ENCODE measurements around the gene GRK3. TPM values are rescaled to one million over a fixed set of nuclear protein-coding genes. Genes with fewer than 3 reads are reported as not detected.

The GRK3 gene
- total and polyA plus RNA-seq, 7 experiments from 2014 or later = 0.69 to 44.8 (median 6.5) TPM

- POLR2A ChIA-PET = no interaction called here
- no peak overlapping the region for H3K4me3 Mint-ChIP-seq
- H3K4me1 Mint-ChIP-seq = peaks cover 0 to 24% (median 0%) of the 10 kb centered on the region in 7 donors
- H3K9me3 Mint-ChIP-seq = no peaks in the 10 kb centered on the region
- DNase-seq (no peak), ATAC-seq (no peak)
- no peaks in the 10 kb centered on the region for H3K27me3 ChIP-seq (ENCODE audit: control insufficient read depth in 2 of 2, insufficient read depth in 2 of 2, low read length in 2 of 2)
- no peaks in the 10 kb centered on the region for H3K36me3 ChIP-seq (ENCODE audit: control insufficient read depth in 2 of 3, insufficient read depth in 3 of 3, low read length in 3 of 3)
- no peak overlapping the region for H3K27ac ChIP-seq (ENCODE audit: low read depth, low read length)
- CTCF ChIA-PET = no interaction called here
- H3K27ac Mint-ChIP-seq = no peak overlapping the region
- no peak overlapping the region for H3K4me3 ChIP-seq (ENCODE audit: low read length)
- H3K36me3 Mint-ChIP-seq = peaks cover 0 to 30% (median 0%) of the 10 kb centered on the region in 5 donors
- peaks cover 0 to 3% (median 0%) of the 10 kb centered on the region in 5 donors for H3K27me3 Mint-ChIP-seq
- intact Hi-C loops (cut with micrococcal nuclease) = no loop called here
- no peaks in the 10 kb centered on the region for H3K9me3 ChIP-seq (ENCODE audit: control insufficient read depth in 2 of 3, low read length in 3 of 3)
- H3K4me1 ChIP-seq (ENCODE audit: control insufficient read depth in 2 of 2, insufficient read depth in 2 of 2, low read length in 2 of 2) = no peaks in the 10 kb centered on the region
Observed at GRCh38 chr22:25722626-25723025, 158.2 kb downstream of the GRK3 start.

DNA sequence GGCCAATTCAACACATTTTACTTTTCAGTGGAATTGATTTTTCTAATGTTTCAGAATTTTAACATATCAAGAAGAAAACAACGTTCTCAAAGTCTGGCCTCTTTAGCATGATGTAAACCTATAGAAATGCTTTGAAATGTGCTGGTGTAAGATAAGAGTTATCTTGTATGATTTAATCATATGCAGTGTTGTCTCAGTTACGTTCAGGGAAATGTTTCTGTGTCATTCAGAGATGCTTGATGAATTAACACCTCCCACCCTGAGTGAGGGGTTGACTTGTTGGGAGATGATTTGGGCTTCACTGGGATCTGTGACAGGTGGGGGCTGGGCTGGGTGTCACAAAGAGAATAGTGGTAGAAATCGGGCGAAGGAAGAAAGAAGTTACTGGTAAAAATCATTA lies 161.8 kb downstream of the GRK3 start:
- H3K27ac ChIP-seq (ENCODE audit: low read depth, low read length) = no peak overlapping the region
- ChIA-PET POLR2A (no interaction called here), CTCF (interaction anchor here (0.8 kb wide), 1 partner anchor 28 kb away, joined by 3 read pairs; no protein-coding TSS in a partner anchor)
- Mint-ChIP-seq H3K4me1 (peaks cover 0 to 32% (median 0%) of the 10 kb centered on the region in 7 donors), H3K27ac (peak overlapping the region in 1 of 9 donors; percentile 78), H3K4me3 (peak overlapping the region in 1 of 10 donors; percentile 33), H3K27me3 (peaks cover 0 to 3% (median 0%) of the 10 kb centered on the region in 5 donors), H3K36me3 (peaks cover 0 to 31% (median 0%) of the 10 kb centered on the region in 5 donors), H3K9me3 (no peaks in the 10 kb centered on the region)
- H3K4me3 ChIP-seq (ENCODE audit: low read length) = no peak overlapping the region
- DNase-seq (no peak), ATAC-seq (no peak)
- no peaks in the 10 kb centered on the region for H3K4me1 ChIP-seq (ENCODE audit: control insufficient read depth in 2 of 2, insufficient read depth in 2 of 2, low read length in 2 of 2)
- no peaks in the 10 kb centered on the region for H3K9me3 ChIP-seq (ENCODE audit: control insufficient read depth in 2 of 3, low read length in 3 of 3)
- H3K27me3 ChIP-seq (ENCODE audit: control insufficient read depth in 2 of 2, insufficient read depth in 2 of 2, low read length in 2 of 2) = no peaks in the 10 kb centered on the region
- no peaks in the 10 kb centered on the region for H3K36me3 ChIP-seq (ENCODE audit: control insufficient read depth in 2 of 3, insufficient read depth in 3 of 3, low read length in 3 of 3)
- intact Hi-C loops (cut with micrococcal nuclease) = no loop called here

DNA sequence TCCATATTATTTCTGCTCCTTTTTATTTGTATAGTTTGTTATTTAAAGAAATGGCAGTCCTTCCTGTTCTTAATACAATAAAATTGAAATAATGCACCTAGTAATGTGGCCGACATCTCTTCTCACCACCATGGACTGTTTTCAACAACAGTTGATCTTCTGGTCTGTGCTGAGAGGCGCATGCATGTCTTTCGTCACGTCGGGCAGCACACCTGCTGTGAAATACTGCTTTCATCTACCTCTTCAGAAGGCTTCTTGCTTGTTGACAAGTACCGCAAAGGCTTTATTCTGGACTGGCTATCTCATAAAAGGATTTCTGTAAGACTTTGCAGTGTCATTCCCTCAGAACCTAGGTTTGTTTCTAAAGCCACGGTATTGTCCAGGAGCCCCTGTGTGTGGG lies 163.6 kb downstream of the GRK3 start:
- intact Hi-C loops (cut with micrococcal nuclease) = no loop called here

GRCh38 chr22:25729016-25729995 lies 164.8 kb downstream of the GRK3 start:
- H3K4me3 ChIP-seq (ENCODE audit: low read length) = no peak overlapping the region
- intact Hi-C loops (cut with micrococcal nuclease) = no loop called here
- no peaks in the 10 kb centered on the region for H3K9me3 ChIP-seq (ENCODE audit: control insufficient read depth in 2 of 3, low read length in 3 of 3)
- DNase-seq (peak in 1 of 9 donors; percentile 17), ATAC-seq (no peak)
- Mint-ChIP-seq H3K27me3 (peaks cover 0 to 3% (median 0%) of the 10 kb centered on the region in 5 donors), H3K36me3 (peaks cover 0 to 33% (median 0%) of the 10 kb centered on the region in 5 donors), H3K9me3 (peaks cover 0 to 7% (median 0%) of the 10 kb centered on the region in 11 donors), H3K27ac (peak overlapping the region in 1 of 9 donors; percentile 34), H3K4me3 (no peak overlapping the region), H3K4me1 (peaks cover 0 to 45% (median 0%) of the 10 kb centered on the region in 7 donors)
- CTCF ChIA-PET = no interaction called here
- H3K4me1 ChIP-seq (ENCODE audit: control insufficient read depth in 2 of 2, insufficient read depth in 2 of 2, low read length in 2 of 2) = no peaks in the 10 kb centered on the region
- POLR2A ChIA-PET = no interaction called here
- H3K36me3 ChIP-seq (ENCODE audit: control insufficient read depth in 2 of 3, insufficient read depth in 3 of 3, low read length in 3 of 3) = no peaks in the 10 kb centered on the region
- H3K27ac ChIP-seq (ENCODE audit: low read depth, low read length) = no peak overlapping the region
- no peaks in the 10 kb centered on the region for H3K27me3 ChIP-seq (ENCODE audit: control insufficient read depth in 2 of 2, insufficient read depth in 2 of 2, low read length in 2 of 2)

More for the DNA sequence above, 163.6 kb downstream of the GRK3 start:
- ChIA-PET CTCF (no interaction called here), POLR2A (no interaction called here)
- H3K9me3 ChIP-seq (ENCODE audit: control insufficient read depth in 2 of 3, low read length in 3 of 3) = no peaks in the 10 kb centered on the region
- Mint-ChIP-seq H3K27ac (no peak overlapping the region), H3K9me3 (peaks cover 0 to 3% (median 0%) of the 10 kb centered on the region in 11 donors), H3K36me3 (peaks cover 0 to 33% (median 0%) of the 10 kb centered on the region in 5 donors), H3K4me1 (peaks cover 0 to 39% (median 0%) of the 10 kb centered on the region in 7 donors), H3K4me3 (no peak overlapping the region), H3K27me3 (peaks cover 0 to 3% (median 0%) of the 10 kb centered on the region in 5 donors)
- no peak for DNase-seq
- no peaks in the 10 kb centered on the region for H3K4me1 ChIP-seq (ENCODE audit: control insufficient read depth in 2 of 2, insufficient read depth in 2 of 2, low read length in 2 of 2)
- no peak for ATAC-seq
- no peak overlapping the region for H3K4me3 ChIP-seq (ENCODE audit: low read length)
- H3K36me3 ChIP-seq (ENCODE audit: control insufficient read depth in 2 of 3, insufficient read depth in 3 of 3, low read length in 3 of 3) = no peaks in the 10 kb centered on the region
- no peaks in the 10 kb centered on the region for H3K27me3 ChIP-seq (ENCODE audit: control insufficient read depth in 2 of 2, insufficient read depth in 2 of 2, low read length in 2 of 2)
- no peak overlapping the region for H3K27ac ChIP-seq (ENCODE audit: low read depth, low read length)

DNA sequence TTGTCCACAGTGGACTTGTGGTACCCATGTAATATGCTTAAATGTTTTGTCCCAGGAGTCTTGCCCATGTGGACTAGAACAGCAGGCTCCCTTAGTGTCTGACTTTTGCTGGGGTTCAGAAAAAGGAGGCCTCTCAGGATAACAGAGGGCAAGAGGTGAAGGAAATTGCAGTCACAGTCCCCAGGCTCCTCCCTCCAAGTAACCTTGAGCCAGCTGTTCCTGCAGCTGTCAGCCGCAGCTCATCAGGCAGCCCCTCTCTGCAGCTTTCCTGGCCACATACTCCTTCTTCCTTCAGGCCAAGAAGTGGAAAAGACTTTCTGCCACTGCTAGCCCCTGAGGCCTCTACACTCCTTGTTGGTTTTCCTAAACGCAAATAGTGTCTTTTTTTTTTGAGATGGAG lies 171.2 kb downstream of the GRK3 start:
- no peak for ATAC-seq
- H3K27me3 ChIP-seq (ENCODE audit: control insufficient read depth in 2 of 2, insufficient read depth in 2 of 2, low read length in 2 of 2) = no peaks in the 10 kb centered on the region
- H3K4me3 ChIP-seq (ENCODE audit: low read length) = no peak overlapping the region
- DNase-seq = no peak
- H3K27me3 Mint-ChIP-seq = no peaks in the 10 kb centered on the region
- POLR2A ChIA-PET = interaction anchor here (0.6 kb wide), 1 partner anchor 648 kb away, joined by 3 read pairs; no protein-coding TSS in a partner anchor
- no peaks in the 10 kb centered on the region for H3K9me3 ChIP-seq (ENCODE audit: control insufficient read depth in 2 of 3, low read length in 3 of 3)
- H3K9me3 Mint-ChIP-seq = peaks cover 0 to 17% (median 0%) of the 10 kb centered on the region in 11 donors
- H3K27ac ChIP-seq (ENCODE audit: low read depth, low read length) = no peak overlapping the region
- intact Hi-C loops (cut with micrococcal nuclease) = loop anchor here in 1 of 2 donors (1.0 to 2.0 kb wide), 4 partner anchors 15 to 38 kb away; no protein-coding TSS in a partner anchor
- CTCF ChIA-PET = interaction anchor here (0.6 to 0.7 kb wide), 2 partner anchors 12 to 464 kb away, joined by 4 to 5 read pairs; no protein-coding TSS in a partner anchor
- peaks cover 0 to 54% (median 0%) of the 10 kb centered on the region in 5 donors for H3K36me3 Mint-ChIP-seq
- H3K4me1 Mint-ChIP-seq = peaks cover 7 to 66% (median 21%) of the 10 kb centered on the region in 7 donors
- H3K27ac Mint-ChIP-seq = peak overlapping the region in 4 of 9 donors; percentile 53 to 98 (median 87)
- H3K4me1 ChIP-seq (ENCODE audit: control insufficient read depth in 2 of 2, insufficient read depth in 2 of 2, low read length in 2 of 2) = peaks cover 0 to 13% of the 10 kb centered on the region in 2 donors
- no peaks in the 10 kb centered on the region for H3K36me3 ChIP-seq (ENCODE audit: control insufficient read depth in 2 of 3, insufficient read depth in 3 of 3, low read length in 3 of 3)
- peak overlapping the region in 1 of 10 donors; percentile 76 for H3K4me3 Mint-ChIP-seq

DNA sequence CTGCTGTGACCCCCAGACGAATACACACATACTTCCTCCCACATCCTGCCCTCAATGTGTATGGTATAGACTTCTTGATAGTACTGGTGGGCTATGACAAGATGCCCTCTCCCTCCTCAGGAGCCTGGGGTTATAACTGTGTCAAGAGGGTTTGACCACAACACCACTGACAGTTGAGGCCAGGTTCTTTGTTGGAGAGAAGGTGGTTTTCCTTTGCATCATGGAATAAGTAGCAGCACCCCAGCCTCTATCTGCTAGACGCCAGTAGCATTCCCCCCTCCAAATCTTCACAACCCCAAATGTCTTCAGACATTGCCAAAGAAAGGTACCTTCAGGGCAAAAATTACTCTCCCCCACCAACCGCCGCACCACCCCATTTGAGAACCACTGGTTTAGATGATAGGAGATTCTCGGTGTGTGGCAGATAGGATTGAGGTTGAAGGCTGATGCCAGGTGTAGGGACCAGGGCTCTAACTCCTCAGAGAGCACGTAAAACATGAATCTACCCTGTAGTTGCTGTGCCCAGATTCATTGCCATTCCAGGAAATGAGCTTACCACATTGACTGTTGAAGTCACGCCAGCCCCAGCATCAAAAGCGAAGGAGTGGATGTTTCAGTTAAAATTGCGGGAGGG lies 172.0 kb downstream of the GRK3 start:
- Mint-ChIP-seq H3K36me3 (peaks cover 0 to 58% (median 0%) of the 10 kb centered on the region in 5 donors), H3K27me3 (no peaks in the 10 kb centered on the region), H3K27ac (peak overlapping the region; percentile 51 to 98 (median 84)), H3K4me1 (peaks cover 7 to 64% (median 21%) of the 10 kb centered on the region in 7 donors), H3K9me3 (peaks cover 0 to 17% (median 0%) of the 10 kb centered on the region in 11 donors), H3K4me3 (peak overlapping the region; percentile 47 to 81 (median 70))
- ChIA-PET POLR2A (interaction anchor here (0.6 kb wide), 1 partner anchor 66 kb away, joined by 3 read pairs; no protein-coding TSS in a partner anchor), CTCF (no interaction called here)
- no peaks in the 10 kb centered on the region for H3K36me3 ChIP-seq (ENCODE audit: control insufficient read depth in 2 of 3, insufficient read depth in 3 of 3, low read length in 3 of 3)
- intact Hi-C loops (cut with micrococcal nuclease) = loop anchor here in 1 of 2 donors (1.0 to 2.0 kb wide), 4 partner anchors 14 to 37 kb away; no protein-coding TSS in a partner anchor
- H3K27me3 ChIP-seq (ENCODE audit: control insufficient read depth in 2 of 2, insufficient read depth in 2 of 2, low read length in 2 of 2) = no peaks in the 10 kb centered on the region
- peaks cover 0 to 13% of the 10 kb centered on the region in 2 donors for H3K4me1 ChIP-seq (ENCODE audit: control insufficient read depth in 2 of 2, insufficient read depth in 2 of 2, low read length in 2 of 2)
- peak overlapping the region; percentile 31 for H3K4me3 ChIP-seq (ENCODE audit: low read length)
- DNase-seq (peak in 7 of 9 donors; percentile 48 to 66 (median 57)), ATAC-seq (peak; percentile 36)
- H3K9me3 ChIP-seq (ENCODE audit: control insufficient read depth in 2 of 3, low read length in 3 of 3) = no peaks in the 10 kb centered on the region
- no peak overlapping the region for H3K27ac ChIP-seq (ENCODE audit: low read depth, low read length)
